ENCODE measurements around the gene BOC.
A peak's percentile ranks its signal among the peaks of the same experiment; 100 is the strongest.

The BOC gene

GRCh38 chr3:113287803-113288648 is 76.7 kb downstream of the BOC start:
- DNase-seq: peak; percentile 51 to 56

GRCh38 chr3:113288881-113289280 is 77.5 kb downstream of the BOC start:
- DNase-seq: no peak

- DNase-seq: no peak
Measured at GRCh38 chr3:113291572-113291971, 80.2 kb downstream of the BOC start.

GRCh38 chr3:113292933-113293332 is 81.6 kb downstream of the BOC start:
- no peak for DNase-seq

GRCh38 chr3:113293348-113293747 is 82.0 kb downstream of the BOC start:
- DNase-seq: no peak

GRCh38 chr3:113295463-113295862 is 84.1 kb downstream of the BOC start:
- no peak for DNase-seq

GRCh38 chr3:113297287-113297686 is 85.9 kb downstream of the BOC start:
- DNase-seq: no peak

- DNase-seq: no peak
Measured at GRCh38 chr3:113297841-113298240, 86.5 kb downstream of the BOC start.

- no peak for DNase-seq
Measured at GRCh38 chr3:113300596-113300995, 89.2 kb downstream of the BOC start.

- no peak for DNase-seq
Measured at GRCh38 chr3:113304102-113304501, 92.7 kb downstream of the BOC start.

GRCh38 chr3:113304856-113305540 is 93.6 kb downstream of the BOC start:
- DNase-seq: no peak

- no peak for DNase-seq
Measured at GRCh38 chr3:113310960-113311359, 99.6 kb downstream of the BOC start.

GRCh38 chr3:113312416-113312815 is 101.1 kb downstream of the BOC start:
- no peak for DNase-seq

- DNase-seq: no peak
Measured at GRCh38 chr3:113314923-113315322, 103.6 kb downstream of the BOC start.

GRCh38 chr3:113329757-113330156 is 118.4 kb downstream of the BOC start:
- DNase-seq: no peak

GRCh38 chr3:113330742-113331141 is 119.4 kb downstream of the BOC start:
- DNase-seq: no peak

- DNase-seq: no peak
Measured at GRCh38 chr3:113331187-113331586, 119.8 kb downstream of the BOC start.
